ENCODE measurements around the gene STN1. TPM values are rescaled to one million over a fixed set of nuclear protein-coding genes. Genes with fewer than 3 reads are reported as not detected.

STN1 gene
- total and polyA plus RNA-seq, 3 donors from 2014 or later: 48.2 to 50.5 (median 50.1) TPM

GRCh38 chr10:103888113-103888841 lies 29.7 kb downstream of the STN1 start:
- no peaks in the 10 kb centered on the region for H3K9me3 ChIP-seq
- WGBS, 2 donors: 27 to 34% methylated on average over 6 of the region's 6 CpGs
- H3K4me1 ChIP-seq: peaks cover 12% of the 10 kb centered on the region
- no peak for DNase-seq
- H3K27me3 ChIP-seq: no peaks in the 10 kb centered on the region
- H3K27ac ChIP-seq: peak overlapping the region in 1 of 2 donors; percentile 46
- TF ChIP-seq POLR2A (IDR thresholded peaks at IDR 0.05) (no peak), CTCF (IDR thresholded peaks at IDR 0.05) (peak; percentile 82 to 92 (median 83))
- H3K4me3 ChIP-seq: no peak overlapping the region
- H3K36me3 ChIP-seq (ENCODE audit: low read depth, missing control alignments): no peaks in the 10 kb centered on the region
- intact Hi-C loops (cut with DNase I; ENCODE audit: low total_unique reads): no loop called here

GRCh38 chr10:103885617-103886016 lies 32.4 kb downstream of the STN1 start:
- Histone ChIP-seq H3K27ac (peak overlapping the region in 1 of 2 donors; percentile 15), H3K9me3 (no peaks in the 10 kb centered on the region), H3K27me3 (no peaks in the 10 kb centered on the region), H3K36me3 (ENCODE audit: low read depth, missing control alignments) (no peaks in the 10 kb centered on the region), H3K4me3 (no peak overlapping the region), H3K4me1 (peaks cover 12% of the 10 kb centered on the region)
- TF ChIP-seq POLR2A (IDR thresholded peaks at IDR 0.05) (no peak), CTCF (IDR thresholded peaks at IDR 0.05) (no peak)
- DNase-seq: no peak
- intact Hi-C loops (cut with DNase I; ENCODE audit: low total_unique reads): no loop called here
- 69 to 72% methylated on average over 6 of the region's 6 CpGs for WGBS, 2 donors

- peak overlapping the region in 1 of 2 donors; percentile 15 for H3K27ac ChIP-seq
- 52 to 66% methylated on average over 2 to 3 of the region's 3 CpGs for WGBS, 2 donors
- peaks cover 12% of the 10 kb centered on the region for H3K4me1 ChIP-seq
- no peaks in the 10 kb centered on the region for H3K9me3 ChIP-seq
- no peaks in the 10 kb centered on the region for H3K36me3 ChIP-seq (ENCODE audit: low read depth, missing control alignments)
- H3K4me3 ChIP-seq: no peak overlapping the region
- TF ChIP-seq POLR2A (IDR thresholded peaks at IDR 0.05) (no peak), CTCF (IDR thresholded peaks at IDR 0.05) (peak; percentile 69 to 90 (median 73))
- intact Hi-C loops (cut with DNase I; ENCODE audit: low total_unique reads): no loop called here
- no peaks in the 10 kb centered on the region for H3K27me3 ChIP-seq
- peak; percentile 50 for DNase-seq
Observed at GRCh38 chr10:103884681-103885139, 33.3 kb downstream of the STN1 start.

- Histone ChIP-seq H3K27ac (no peak overlapping the region), H3K36me3 (ENCODE audit: low read depth, missing control alignments) (no peaks in the 10 kb centered on the region)
Observed at GRCh38 chr10:103882285-103883007, 35.5 kb downstream of the STN1 start.

More at GRCh38 chr10:103882285-103883007, 35.5 kb downstream of the STN1 start:
- Histone ChIP-seq H3K27me3 (no peaks in the 10 kb centered on the region), H3K4me3 (no peak overlapping the region), H3K9me3 (no peaks in the 10 kb centered on the region), H3K4me1 (no peaks in the 10 kb centered on the region)
- WGBS, 2 donors: 72 to 92% methylated on average over 7 to 8 of the region's 8 CpGs
- no peak for DNase-seq
- TF ChIP-seq POLR2A (IDR thresholded peaks at IDR 0.05) (no peak), CTCF (IDR thresholded peaks at IDR 0.05) (no peak)
- intact Hi-C loops (cut with DNase I; ENCODE audit: low total_unique reads): no loop called here

All from testis (tissue), 3 donors.